Lung microvascular endothelial cell (primary cell): ENCODE results near the gene NFIL3. TPM values are rescaled to one million over a fixed set of nuclear protein-coding genes. Genes with fewer than 3 reads are reported as not detected.
"Not testable (repeated sequence)": the region's sequence is repeated elsewhere in the genome, so short reads cannot be mapped to it uniquely, and the experiment has no call there.

Experiments
- DNase-seq, 2 donors: peaks; one replicate each; pipeline versions ENCODE4 v3.0.0 to v3.0.0-alpha.2; 2010; ENCODE audit warnings: low read depth in 2 of 2
- total RNA-seq: library from RNA; depleted of rRNA; stranded (reverse); fragments of >200 nt; gene quantifications from 2 replicates; pipeline ENCODE4 v1.2.1, GENCODE V29; 2014

The NFIL3 gene
- total RNA-seq, 1 donor from 2014 or later: 4.6 TPM

DNA sequence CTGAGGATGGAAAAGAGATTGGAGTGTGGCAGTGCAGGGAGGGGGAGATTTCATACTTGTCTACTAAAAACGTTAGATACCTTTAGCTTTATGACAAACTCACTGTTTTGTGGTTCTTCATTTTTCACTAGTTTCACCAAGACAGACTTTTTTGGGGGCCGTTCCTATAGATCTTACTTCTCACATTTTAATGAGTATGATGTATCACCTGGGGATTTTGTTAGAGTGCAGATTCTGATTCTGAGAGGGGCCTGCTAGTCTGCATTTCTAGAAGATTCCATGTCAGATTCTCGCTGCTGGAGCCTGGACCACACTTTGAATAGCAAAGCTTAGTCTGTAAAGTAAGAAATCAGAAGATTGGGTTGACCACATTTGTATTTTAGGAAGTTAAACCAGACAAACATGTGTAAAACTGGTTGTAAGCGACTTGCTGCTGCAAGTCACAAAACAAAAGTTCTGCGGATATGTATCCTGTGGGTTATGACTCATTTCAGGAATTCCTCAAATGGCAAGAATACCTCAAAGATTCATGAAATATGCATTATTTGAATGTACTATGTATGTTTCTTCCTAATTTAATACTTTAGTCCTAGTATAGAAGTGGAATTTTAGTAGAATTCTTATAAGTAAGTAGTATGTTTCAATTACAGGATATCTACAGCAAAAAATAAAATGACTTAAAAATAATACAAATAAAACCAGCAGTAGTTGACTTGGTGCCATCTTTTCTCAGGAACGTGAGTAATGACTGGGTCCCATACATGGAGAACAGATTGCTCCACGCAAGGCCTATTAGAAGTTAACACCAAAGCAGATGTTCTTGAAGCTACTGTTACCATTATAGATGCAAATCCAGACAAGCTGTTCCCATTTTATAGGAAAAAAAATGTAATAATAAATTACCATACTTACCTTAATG, 27.8 kb downstream of the NFIL3 start:
- DNase-seq: peak; percentile 31 to 80

GRCh38 chr9:91395106-91395552, 28.5 kb downstream of the NFIL3 start:
- DNase-seq: no peak

DNA sequence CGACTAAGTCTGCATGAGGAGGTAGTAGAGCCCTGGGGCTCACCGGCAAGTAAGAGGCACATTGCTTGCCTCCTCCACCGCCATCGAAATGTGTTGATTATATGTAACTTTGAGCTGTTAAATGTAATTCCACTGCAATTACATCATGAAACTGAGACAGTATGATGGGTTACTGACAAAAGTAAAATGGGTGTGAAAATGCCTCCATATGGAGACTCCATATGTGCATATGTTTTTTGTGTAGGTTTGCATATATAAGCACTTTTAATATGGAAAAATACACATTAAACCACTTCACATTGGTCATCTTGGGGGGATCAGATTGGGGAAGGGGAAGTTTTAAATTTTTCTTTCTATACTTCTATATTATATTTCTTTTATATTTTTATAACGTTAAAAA, 29.8 kb downstream of the NFIL3 start:
- no peak for DNase-seq

DNA sequence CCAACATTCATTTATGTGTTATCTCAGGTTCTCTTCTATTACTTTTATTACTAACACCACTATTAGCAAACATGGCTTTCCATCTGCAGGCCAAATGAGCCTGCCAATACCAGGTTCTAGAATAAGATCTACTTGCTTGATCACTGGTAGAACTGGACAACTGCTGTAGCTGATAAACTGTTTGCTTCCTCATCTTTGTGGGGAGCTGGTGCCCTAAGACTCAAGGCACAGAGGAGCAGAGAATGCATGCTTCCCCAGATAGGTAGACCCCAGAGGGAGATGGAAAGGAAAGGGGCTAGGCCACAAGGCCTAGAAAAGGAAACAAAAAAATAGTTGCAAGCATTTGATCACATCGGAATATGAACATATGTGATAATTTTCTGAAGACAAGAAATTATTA, 31.2 kb downstream of the NFIL3 start:
- DNase-seq: no peak

GRCh38 chr9:91391818-91392217, 31.8 kb downstream of the NFIL3 start:
- no peak for DNase-seq

DNA sequence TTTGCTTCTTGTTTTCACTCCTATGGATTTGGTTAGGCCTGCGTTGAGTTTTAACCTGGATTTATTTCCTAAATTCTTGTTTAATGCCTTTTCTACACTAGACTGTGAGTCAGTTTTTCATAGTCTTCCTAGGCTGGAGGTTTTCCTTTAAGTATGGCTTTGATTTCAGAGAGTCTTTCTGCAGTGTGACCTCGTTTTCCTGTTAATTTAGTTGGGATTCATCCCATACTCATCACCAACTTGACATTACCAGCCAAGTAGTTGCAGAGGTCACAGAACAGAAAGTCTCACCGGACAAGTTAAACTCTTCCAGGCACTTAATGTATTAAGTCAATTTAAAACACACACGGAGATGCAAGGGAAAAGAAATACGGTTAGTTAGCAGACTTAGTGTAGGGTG, 32.2 kb downstream of the NFIL3 start:
- peak in 1 of 2 donors; percentile 57 for DNase-seq

DNA sequence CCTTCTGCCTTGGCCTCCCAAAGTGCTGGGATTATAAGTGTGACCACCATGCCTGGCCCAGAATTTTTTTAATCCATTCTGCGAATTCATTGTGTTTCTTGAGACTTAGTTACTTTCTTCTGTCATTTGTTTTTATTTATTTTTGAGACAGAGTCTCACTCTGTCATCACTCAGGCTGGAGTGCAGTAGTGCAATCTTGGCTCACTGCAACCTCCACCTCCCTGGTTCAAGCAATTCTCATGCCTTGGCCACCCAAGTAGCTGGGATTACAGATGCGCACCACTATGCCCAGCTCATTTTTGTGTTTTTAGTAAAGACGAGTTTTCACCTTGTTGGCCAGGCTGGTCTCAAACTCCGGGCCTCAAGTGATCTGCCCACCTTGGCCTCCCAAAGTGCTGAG, 33.9 kb downstream of the NFIL3 start:
- DNase-seq: not testable (repeated sequence)

DNA sequence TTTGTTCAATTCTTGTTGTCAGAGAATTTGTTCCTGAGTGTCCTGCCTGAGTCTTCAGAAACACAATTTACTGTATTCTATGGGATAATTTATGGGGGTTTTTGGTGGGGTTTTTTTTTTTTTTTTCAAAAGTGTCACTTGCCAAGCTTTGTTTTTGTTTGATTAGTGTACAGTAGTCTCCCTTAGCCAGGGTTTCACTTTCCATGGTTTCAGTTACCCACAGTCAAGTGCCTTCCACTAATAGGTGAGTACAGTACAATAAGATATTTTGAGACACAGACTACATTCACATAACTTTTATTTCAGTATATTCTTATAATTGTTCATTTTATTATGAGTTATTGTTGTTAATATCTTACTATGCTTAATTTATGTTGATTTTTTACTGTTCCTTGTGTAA, 36.9 kb downstream of the NFIL3 start:
- peak in 1 of 2 donors; percentile 16 for DNase-seq

DNA sequence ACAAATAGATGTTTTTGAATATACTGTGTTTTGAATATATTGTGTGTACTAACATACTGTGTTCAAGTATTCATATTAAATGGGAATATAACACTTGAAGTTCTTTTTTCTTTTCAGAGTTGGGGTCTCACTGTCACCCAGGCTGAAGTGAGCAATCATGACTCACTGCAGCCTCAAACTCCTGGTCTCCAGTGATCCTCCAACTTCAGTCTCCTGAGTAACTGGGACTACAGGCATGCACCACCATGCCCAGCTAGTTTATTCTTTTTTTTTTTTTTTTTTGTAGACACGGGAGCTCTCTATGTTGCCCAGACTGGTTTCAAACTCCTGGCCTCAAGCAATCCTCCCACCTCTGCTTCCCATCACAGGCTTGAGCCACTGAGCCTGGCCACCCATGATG, 38.7 kb downstream of the NFIL3 start:
- DNase-seq: no peak

- DNase-seq: no peak
Measured at GRCh38 chr9:91383577-91383976, 40.1 kb downstream of the NFIL3 start.

DNA sequence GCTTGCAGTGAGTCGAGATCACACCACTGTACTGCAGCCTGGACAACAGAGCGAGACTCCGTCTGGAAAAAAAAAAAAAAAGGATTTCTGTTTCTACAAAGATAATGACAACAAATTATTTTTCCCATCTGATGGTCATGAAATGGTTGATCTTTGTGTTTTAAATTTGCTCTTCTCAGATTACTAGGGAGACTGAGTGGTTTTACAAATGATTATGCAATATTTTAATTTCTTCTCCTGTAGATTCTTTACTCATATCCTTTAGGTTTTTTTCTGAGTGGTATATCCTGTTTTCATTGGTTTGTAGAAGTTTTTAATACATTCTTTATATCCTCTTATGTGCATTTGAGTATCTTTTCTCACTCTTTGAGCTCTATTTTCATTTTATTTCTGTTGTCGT, 41.3 kb downstream of the NFIL3 start:
- DNase-seq: no peak

GRCh38 chr9:91379426-91379825, 44.2 kb downstream of the NFIL3 start:
- DNase-seq: no peak

DNA sequence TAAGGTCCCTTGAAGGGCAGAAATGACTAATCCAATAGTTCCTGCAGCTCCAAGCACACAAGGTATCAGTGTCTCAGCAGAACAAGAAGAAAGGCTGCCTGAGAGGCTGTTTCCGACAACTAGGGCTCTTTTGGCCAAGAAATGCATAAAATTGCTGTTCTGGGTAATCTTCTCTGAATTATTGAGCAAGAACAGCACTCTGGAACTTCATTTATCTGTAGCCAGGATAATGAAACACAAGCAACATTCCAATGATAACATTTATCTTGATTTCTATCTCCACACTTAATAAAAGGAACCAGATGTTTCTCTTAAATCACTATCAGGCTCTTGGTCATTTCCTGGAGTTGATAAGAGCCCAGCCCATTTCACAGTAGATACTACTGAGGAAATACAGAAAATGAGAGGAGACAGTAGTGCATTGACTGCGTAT, 44.9 kb downstream of the NFIL3 start:
- DNase-seq: peak; percentile 35 to 86

GRCh38 chr9:91378054-91378453, 45.6 kb downstream of the NFIL3 start:
- not testable (repeated sequence) for DNase-seq

- DNase-seq: no peak
Measured at GRCh38 chr9:91376239-91376638, 47.4 kb downstream of the NFIL3 start.

DNA sequence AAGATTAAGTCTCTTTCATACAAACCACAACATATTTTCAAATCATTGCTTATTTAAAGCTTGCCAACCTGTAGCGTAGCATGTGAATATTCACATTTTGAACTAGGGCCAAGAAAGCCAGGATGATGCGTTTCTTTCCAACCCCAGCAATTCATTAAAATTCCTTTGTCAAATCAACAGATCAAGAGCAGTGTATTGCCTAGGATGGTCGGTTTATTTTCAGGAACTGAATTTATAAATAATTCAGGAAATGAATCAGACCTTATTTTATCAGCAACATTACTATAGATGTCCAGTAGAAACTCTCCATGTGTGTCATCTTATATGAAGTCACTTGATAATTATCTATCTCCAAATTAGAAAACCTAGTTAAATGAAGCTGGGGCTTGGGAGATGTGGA, 48.7 kb downstream of the NFIL3 start:
- peak; percentile 73 to 90 for DNase-seq

DNA sequence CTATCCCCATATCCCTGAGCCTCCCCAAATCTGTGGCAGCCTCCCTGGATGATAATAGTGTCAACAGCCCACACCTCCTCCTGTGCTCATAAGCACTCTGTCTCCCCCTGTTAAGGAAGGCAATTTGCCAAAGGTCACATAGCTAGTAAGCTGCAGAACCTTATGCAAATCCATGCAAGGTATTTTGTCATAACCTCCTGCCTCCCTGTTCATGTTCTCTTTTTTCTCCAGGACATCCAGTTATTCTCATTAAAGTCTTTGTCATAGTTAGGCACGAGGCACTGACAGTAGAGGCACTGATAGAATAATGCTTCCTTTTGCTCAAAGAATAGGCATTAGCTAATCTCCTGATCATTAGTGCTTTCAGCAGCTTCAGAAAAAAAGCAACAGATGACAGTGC, 51.7 kb downstream of the NFIL3 start:
- DNase-seq: peak in 1 of 2 donors; percentile 5

DNA sequence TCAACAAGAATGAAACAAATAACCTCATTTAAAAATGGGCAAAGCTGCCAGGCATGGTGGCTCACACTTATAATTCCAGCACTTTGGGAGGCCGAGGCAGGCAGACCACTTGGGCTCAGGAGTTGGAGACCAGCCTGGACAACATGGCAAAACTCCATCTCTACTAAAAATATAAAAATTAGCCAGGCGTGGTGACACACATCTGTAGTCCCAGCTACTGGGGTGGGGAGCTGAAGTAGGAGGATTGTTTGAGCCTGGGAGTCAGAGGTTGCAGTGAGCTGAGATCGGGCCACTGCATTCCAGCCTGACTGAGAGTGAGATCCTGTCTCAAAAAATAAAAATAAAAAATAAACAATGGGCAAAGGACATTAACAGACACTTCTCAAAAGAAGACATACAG, 53.6 kb downstream of the NFIL3 start:
- not testable (repeated sequence) for DNase-seq

DNA sequence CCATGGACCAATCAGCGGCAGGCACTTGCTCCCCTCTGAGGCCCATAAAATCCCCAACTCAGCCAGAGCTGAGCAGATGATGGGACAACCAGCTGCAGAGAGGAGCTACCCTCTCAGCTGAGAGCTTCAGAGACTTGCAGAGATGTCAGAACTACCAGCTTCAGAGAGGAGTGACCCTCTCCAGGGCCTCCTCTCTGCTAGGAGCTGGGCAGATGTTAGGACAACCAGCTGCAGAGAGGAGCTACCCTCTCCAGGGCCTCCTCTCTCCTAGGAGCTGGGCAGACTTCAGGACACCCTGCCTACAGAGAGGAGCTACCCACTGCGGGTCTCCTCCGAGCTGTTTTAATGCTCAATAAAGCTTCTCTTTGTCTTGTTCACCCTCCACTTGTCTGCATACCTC, 58.9 kb downstream of the NFIL3 start:
- DNase-seq: no peak

DNA sequence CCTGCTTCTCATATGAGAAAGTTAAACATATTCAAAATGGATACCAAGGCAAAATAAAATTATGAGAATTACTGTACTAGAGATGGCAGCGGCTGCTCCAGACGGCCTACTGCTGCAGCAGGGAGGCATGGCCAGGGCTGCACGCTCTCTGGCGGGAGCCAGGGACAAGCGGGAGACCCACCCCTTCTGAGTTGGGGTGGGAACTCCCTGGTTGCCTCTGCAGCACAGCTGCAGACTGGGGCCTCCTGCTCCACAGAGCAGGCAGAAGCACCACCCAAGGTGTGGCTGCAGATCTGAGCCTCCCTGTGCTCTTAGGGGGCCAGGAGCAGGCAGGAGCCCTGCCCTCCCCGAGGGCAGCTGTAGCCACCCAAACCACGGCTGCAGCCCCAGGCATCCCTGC, 59.6 kb downstream of the NFIL3 start:
- no peak for DNase-seq

DNA sequence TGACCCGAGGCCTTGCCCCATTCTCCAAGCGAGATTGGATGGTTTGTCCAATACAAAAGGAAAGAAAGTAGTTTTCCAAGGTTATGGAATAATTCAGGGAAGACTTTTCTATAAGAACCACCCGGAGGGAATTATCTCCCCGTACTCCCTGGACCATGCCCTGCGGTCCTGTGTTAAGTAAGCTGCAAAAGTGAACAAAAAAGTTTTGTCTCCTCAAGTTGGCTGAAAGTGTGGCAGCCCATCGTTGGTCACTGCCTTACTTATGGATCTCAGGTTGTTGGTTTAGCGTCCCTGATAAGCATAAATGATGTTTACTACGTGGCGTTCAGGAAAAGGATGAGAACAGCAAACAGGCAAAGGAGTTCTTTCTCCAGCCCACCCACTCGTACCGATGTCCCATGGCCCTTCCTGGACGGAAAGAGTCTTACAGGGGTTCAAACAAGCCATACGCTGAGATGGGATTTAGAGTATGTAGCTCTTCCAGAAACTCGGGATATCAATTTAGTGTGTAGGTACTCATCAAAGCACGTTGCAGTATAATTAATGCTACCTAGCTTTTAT, 61.5 kb downstream of the NFIL3 start:
- no peak for DNase-seq

DNA sequence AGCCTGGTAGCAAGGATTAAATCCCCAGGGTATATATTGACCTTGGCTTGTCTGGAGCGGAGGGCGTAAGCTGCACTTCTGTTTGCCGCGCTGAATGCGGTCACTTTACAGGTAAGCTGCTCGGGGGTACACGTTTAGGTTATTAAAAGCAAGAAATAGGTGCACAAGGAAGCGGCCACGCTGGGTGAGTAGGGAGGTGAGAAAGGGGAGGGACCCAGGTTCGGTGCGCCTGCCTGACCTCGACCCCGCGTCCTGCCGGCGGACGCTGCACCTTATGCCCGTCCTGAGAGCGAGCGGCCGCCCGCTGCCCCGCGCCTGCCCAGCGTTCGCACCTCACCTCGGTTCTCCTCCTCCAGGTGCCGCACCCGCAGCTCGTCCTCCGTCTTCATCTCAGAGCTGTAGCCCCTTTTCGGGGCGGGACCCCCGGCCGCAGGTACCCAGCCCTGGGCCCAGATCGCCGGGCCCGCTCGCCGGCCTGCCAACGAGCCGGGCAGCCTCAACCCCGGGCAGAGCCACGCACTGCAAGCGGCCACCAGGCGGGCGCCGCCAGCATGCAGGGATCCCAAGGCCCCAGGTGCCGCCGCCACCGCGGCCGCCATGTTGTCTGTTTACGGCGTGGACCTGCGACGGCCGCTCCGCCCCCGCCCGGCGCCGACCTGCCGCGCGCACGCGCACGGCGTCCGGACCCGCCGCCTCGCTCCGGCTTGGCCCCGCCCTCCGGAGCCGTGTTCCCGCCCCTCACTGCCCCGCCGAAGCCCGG, 62.2 kb downstream of the NFIL3 start, which contains the start of gene AUH:
Gene AUH (minus strand): TSS at position 628 of the 760 bp plus-strand sequence. CDS start 29 bp downstream, at position 599.
- peak; percentile 81 to 85 for DNase-seq
